ENCODE results near the gene DAAM2. TPM values are rescaled to one million over a fixed set of nuclear protein-coding genes. Genes with fewer than 3 reads are reported as not detected.

The DAAM2 gene
- total RNA-seq, 1 experiment from 2014 or later: not detected

GRCh38 chr6:39824030-39824926, 32.1 kb downstream of the DAAM2 start:
- no TSS peak for BruUV-seq (replicated peaks)
- intact Hi-C loops (cut with micrococcal nuclease; ENCODE audit: unreplicated experiment): no loop called here
- ChIA-PET POLR2A (no interaction called here), CTCF (no interaction called here)
- Mint-ChIP-seq H3K27ac (ENCODE audit: unreplicated experiment) (no peak overlapping the region), H3K36me3 (ENCODE audit: insufficient read depth, unreplicated experiment) (no peaks in the 10 kb centered on the region), H3K4me3 (ENCODE audit: unreplicated experiment) (no peak overlapping the region), H3K27me3 (ENCODE audit: insufficient read depth, unreplicated experiment) (peaks cover 14% of the 10 kb centered on the region), H3K9me3 (ENCODE audit: unreplicated experiment) (no peaks in the 10 kb centered on the region), H3K4me1 (ENCODE audit: low read depth, unreplicated experiment) (no peaks in the 10 kb centered on the region)
- Histone ChIP-seq H3K4me3 (ENCODE audit: low read depth, low read length) (no peak overlapping the region), H3K36me3 (ENCODE audit: control insufficient read depth, insufficient read depth, low read length) (no peaks in the 10 kb centered on the region), H3K4me1 (no peaks in the 10 kb centered on the region), H3K9me3 (no peaks in the 10 kb centered on the region), H3K27me3 (replicated peaks; ENCODE audit: control insufficient read depth, insufficient read depth, low read length) (peaks cover 2% of the 10 kb centered on the region; the same call in 1 of the 2 replicates)
- TF ChIP-seq CTCF (IDR thresholded peaks at IDR 0.05; ENCODE audit: insufficient read depth in 1 of 2, low read depth in 1 of 2, low read length in 1 of 2, severe bottlenecking in 1 of 2, unreplicated experiment in 1 of 2): no peak
- no peak for DNase-seq

GRCh38 chr6:39829331-39829730, 37.2 kb downstream of the DAAM2 start:
- no peaks in the 10 kb centered on the region for H3K36me3 ChIP-seq (ENCODE audit: control insufficient read depth, insufficient read depth, low read length)
- Mint-ChIP-seq H3K27me3 (ENCODE audit: insufficient read depth, unreplicated experiment) (peaks cover 18% of the 10 kb centered on the region), H3K27ac (ENCODE audit: unreplicated experiment) (no peak overlapping the region), H3K4me3 (ENCODE audit: unreplicated experiment) (no peak overlapping the region), H3K4me1 (ENCODE audit: low read depth, unreplicated experiment) (no peaks in the 10 kb centered on the region), H3K9me3 (ENCODE audit: unreplicated experiment) (no peaks in the 10 kb centered on the region), H3K36me3 (ENCODE audit: insufficient read depth, unreplicated experiment) (no peaks in the 10 kb centered on the region)
- H3K9me3 ChIP-seq: no peaks in the 10 kb centered on the region
- ChIA-PET CTCF (no interaction called here), POLR2A (no interaction called here)
- no peaks in the 10 kb centered on the region; the same call in 1 of the 2 replicates for H3K27me3 ChIP-seq (replicated peaks; ENCODE audit: control insufficient read depth, insufficient read depth, low read length)
- no peaks in the 10 kb centered on the region for H3K4me1 ChIP-seq
- no TSS peak for BruUV-seq (replicated peaks)
- no peak overlapping the region for H3K4me3 ChIP-seq (ENCODE audit: low read depth, low read length)
- no peak for DNase-seq
- no peak for TF ChIP-seq CTCF (IDR thresholded peaks at IDR 0.05; ENCODE audit: insufficient read depth in 1 of 2, low read depth in 1 of 2, low read length in 1 of 2, severe bottlenecking in 1 of 2, unreplicated experiment in 1 of 2)
- intact Hi-C loops (cut with micrococcal nuclease; ENCODE audit: unreplicated experiment): no loop called here

GRCh38 chr6:39830444-39830843, 38.3 kb downstream of the DAAM2 start:
- H3K9me3 Mint-ChIP-seq (ENCODE audit: unreplicated experiment): no peaks in the 10 kb centered on the region
- no peaks in the 10 kb centered on the region for H3K36me3 Mint-ChIP-seq (ENCODE audit: insufficient read depth, unreplicated experiment)
- no peaks in the 10 kb centered on the region for H3K36me3 ChIP-seq (ENCODE audit: control insufficient read depth, insufficient read depth, low read length)
- H3K9me3 ChIP-seq: no peaks in the 10 kb centered on the region
- no peak overlapping the region for H3K27ac Mint-ChIP-seq (ENCODE audit: unreplicated experiment)
- DNase-seq: no peak
- no peak for TF ChIP-seq CTCF (IDR thresholded peaks at IDR 0.05; ENCODE audit: insufficient read depth in 1 of 2, low read depth in 1 of 2, low read length in 1 of 2, severe bottlenecking in 1 of 2, unreplicated experiment in 1 of 2)
- H3K27me3 ChIP-seq (replicated peaks; ENCODE audit: control insufficient read depth, insufficient read depth, low read length): no peaks in the 10 kb centered on the region; the same call in 1 of the 2 replicates
- no peak overlapping the region for H3K4me3 Mint-ChIP-seq (ENCODE audit: unreplicated experiment)
- ChIA-PET POLR2A (no interaction called here), CTCF (no interaction called here)
- no peaks in the 10 kb centered on the region for H3K4me1 ChIP-seq
- H3K4me1 Mint-ChIP-seq (ENCODE audit: low read depth, unreplicated experiment): no peaks in the 10 kb centered on the region
- no TSS peak for BruUV-seq (replicated peaks)
- no peak overlapping the region for H3K4me3 ChIP-seq (ENCODE audit: low read depth, low read length)
- intact Hi-C loops (cut with micrococcal nuclease; ENCODE audit: unreplicated experiment): no loop called here
- peaks cover 18% of the 10 kb centered on the region for H3K27me3 Mint-ChIP-seq (ENCODE audit: insufficient read depth, unreplicated experiment)

All from Caco-2 (cell line).